Left hindlimb (tissue), 1 donor: ENCODE results near the gene PTBP2.
"Not testable (repeated sequence)": the region's sequence is repeated elsewhere in the genome, so short reads cannot be mapped to it uniquely, and the experiment has no call there.

Source experiments
- DNase-seq: peaks from one replicate; pipeline ENCODE4 v3.0.0-alpha.2; 2018

The PTBP2 gene

DNA sequence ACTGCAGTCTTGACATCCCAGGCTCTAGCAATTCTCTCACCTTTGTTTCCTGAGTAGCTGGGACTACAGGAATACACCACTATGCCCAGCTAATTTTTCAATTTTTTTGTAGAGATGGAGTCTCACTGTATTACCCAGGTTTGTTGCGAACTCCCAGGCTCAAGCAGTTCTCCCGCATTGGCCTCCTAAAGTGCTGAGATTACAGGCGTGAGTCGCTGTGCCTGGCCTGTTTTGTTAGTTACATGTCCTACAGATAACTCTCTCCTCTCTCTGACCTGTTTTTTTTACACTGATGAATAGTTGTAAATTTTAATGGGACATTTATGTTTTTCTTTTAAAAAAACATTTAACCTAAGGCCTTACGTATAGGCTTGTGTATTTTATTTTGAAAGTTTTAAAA is 19.8 kb downstream of the PTBP2 start:
- no peak for DNase-seq

DNA sequence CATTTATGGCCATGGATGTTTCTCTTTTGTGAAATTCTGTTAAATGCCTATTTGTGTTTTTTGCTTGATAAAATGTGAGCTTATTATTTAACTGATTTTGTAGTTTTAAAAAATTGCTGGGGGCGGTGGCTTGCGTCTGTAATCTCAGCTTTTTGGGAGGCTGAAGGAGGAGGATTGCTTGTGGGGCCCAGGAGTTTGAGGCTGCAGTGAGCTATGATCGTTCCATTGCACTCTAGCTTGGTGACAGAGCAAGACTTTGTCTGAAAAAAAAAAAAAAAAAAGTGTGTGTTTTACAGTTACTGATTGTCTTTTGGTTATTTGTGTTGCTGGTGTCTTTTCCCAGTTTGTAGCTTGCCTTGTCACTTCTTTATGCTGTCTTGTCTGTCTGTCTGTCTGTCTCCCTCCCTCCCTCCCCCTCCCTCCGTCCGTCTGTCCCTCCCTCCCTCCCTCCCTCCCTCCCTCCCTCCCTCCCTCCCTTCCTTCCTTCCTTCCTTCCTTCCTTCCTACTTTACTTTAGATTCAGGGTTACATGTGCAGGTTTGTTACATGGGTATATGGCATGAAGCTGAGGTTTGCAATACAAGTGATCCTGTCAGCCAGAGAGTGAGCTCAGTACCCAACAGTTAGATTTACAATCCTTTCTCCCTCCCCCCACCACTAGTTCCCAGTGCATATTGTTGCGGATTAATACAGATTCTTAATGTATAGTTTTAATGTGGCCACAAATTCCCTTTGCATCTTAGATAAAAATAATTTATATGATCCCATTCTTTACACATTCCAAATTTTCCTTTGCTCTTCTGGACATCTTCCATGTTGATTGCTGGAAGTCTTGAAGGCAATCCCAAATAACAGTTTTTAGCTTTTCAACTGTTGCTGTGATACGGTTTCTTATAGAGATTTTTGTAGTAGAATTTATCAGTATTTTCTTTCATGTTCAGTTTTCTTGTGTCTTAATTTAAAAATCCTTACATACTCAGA is 25.1 kb downstream of the PTBP2 start:
- no peak for DNase-seq

- DNase-seq: no peak
These were observed 26.0 kb downstream of the PTBP2 start for GRCh38 chr1:96747565-96747964.

DNA sequence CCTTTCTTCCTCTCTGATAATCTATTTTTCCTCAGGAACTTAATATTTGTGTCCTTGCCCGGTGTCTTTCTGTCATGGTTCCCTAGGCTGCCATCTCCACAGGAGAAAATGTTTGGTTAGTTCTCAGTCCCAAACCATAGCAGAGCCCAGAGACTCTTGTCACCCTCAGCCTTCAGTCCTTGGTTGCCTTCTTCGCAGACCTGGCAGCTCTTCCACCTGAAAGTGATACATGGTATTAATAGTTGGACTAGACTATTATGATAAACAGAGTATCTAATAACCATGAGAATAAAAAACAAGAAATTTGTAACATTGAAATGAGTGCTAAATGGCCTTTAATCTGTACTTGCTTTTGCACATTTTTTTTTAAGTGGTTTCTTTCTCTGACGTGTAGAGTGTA is 26.5 kb downstream of the PTBP2 start:
- no peak for DNase-seq

GRCh38 chr1:96749618-96750017 is 28.0 kb downstream of the PTBP2 start:
- DNase-seq: no peak

- no peak for DNase-seq
These were observed 30.8 kb downstream of the PTBP2 start for GRCh38 chr1:96752394-96752793.

DNA sequence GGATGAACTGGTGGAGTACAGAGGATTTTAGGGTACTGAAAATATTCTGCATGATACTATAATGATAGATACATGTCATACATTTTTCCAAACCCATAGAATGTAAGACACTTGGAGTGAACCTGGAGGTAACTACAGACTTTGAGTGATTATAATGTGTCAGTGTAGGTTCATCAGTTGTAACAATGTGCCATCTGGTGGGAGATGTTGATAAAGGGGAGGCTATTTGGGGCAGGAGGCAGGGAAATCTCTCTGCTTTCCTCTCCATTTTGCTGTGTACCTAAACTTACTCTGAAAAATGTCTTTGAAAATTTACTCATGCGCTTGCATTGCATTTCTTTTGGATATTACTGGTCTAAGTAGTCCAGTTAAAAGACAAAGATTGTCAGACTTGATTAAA is 35.2 kb downstream of the PTBP2 start:
- no peak for DNase-seq

- not testable (repeated sequence) for DNase-seq
These were observed 41.0 kb downstream of the PTBP2 start for GRCh38 chr1:96762586-96762985.

DNA sequence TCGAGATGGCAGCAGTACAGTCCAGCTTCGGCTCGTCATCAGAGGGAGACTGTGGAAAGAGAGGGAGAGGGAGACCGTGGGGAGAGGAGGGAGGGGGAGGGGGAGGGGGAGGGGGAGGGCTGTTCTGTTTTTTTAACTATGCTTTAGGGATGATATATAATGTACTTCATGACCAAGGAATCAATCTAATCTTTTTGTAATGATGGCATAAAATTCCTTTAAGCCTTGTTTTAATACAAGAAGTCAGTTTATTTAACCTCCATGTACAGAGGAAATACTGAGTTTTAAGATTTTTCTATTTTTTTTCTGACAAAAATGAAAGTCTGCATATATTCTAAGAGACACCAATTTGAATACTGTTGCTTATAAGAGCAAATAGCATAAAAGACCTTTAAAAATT is 41.9 kb downstream of the PTBP2 start:
- DNase-seq: no peak

- no peak for DNase-seq
These were observed 42.9 kb downstream of the PTBP2 start for GRCh38 chr1:96764469-96764868.

GRCh38 chr1:96771847-96772246 is 50.3 kb downstream of the PTBP2 start:
- no peak for DNase-seq

GRCh38 chr1:96772349-96772748 is 50.8 kb downstream of the PTBP2 start:
- DNase-seq: no peak

DNA sequence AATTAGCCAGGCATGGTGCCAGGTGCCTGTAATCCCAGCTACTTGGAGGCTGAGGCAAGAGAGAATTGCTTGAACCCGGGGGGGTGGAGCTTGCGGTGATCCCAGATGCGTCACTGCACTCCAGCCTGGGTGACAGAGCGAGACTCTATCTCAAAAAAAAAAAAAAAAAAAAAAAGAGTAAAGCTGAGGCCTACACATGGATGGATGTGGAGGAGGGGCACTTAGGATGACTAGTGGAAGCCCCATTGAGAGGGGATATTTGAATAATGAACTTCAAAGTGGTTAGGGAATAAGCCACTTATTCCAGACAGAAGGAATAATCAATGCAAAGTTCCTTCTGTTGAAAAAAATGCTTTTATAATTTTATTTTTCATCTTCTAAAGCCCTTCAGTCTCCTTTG is 51.4 kb downstream of the PTBP2 start:
- DNase-seq: no peak

DNA sequence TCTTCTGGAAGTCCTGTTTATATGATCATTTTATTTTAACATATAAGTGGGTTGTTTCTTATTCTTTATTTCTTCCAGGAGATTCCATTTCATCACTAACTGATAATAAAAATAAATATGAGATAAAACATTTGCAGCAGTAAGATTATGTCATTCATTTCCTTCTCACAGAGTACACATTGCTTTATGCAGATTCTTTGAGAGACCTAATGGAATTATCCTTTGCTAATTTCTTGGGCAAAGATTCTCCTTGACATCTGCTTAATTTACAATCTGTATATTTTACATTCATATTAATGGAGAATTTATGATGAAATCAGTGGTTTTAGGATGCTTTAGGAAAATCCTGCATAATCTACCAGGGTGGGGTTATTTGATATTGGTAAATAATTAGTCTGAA is 60.6 kb downstream of the PTBP2 start:
- no peak for DNase-seq

DNA sequence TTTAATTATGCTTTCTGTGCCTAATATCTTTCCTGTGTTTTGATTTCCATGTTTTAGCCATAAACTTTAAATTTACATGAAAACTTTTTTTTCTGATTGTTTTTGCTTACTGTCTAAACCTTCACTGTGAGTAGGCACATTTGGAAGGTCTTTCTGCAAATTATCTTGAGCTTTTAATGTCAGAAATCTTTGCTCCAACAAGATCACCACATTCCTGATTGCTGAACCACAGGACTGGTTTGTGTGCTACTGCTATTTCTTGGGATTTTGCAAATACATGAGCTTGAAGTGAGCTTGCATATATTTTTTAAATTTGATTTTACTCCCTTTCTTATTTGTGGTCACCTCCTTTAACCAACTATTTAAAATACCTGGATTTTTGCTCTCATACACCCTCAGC is 61.3 kb downstream of the PTBP2 start:
- DNase-seq: no peak

GRCh38 chr1:96790599-96790998 is 69.0 kb downstream of the PTBP2 start:
- DNase-seq: no peak

- DNase-seq: no peak
These were observed 70.6 kb downstream of the PTBP2 start for GRCh38 chr1:96792220-96792619.

GRCh38 chr1:96801696-96802095 is 80.1 kb downstream of the PTBP2 start:
- not testable (repeated sequence) for DNase-seq

DNA sequence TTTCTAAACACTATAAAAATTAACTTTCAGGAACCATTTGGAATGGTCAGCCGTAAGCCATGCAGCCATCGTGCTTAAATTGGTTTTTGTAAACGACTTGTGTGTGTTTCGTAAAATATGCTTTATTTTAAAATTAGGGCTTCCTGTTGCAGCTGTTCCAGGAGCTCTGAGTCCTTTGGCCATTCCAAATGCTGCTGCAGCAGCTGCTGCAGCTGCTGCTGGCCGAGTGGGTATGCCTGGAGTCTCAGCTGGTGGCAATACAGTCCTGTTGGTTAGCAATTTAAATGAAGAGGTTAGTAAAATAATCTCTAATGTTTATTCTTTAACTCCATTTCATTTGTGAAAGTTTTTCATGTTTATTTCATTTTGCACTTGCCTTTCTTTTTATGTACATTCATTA is 83.1 kb downstream of the PTBP2 start:
- DNase-seq: peak; percentile 46

DNA sequence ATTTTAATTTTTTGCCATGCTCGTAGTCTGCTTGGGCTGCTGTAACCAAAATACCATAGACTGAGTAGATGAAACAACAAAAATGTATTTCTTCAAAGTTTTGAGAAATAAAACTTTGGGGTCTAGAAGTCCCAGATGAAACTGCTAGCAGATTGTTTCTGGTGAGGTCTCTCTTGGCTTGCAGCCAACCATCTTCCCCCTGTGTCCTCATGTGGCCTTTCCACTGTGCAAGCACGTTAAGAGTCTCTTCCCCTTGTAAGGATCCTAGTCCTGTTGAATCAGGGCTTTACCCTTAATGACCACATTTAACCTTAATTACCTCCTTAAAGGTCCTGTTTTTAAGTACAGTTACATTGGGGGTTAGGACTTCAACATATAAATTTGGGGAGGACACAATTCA is 86.6 kb downstream of the PTBP2 start:
- DNase-seq: no peak

GRCh38 chr1:96815914-96816313 is 94.3 kb downstream of the PTBP2 start:
- DNase-seq: no peak

DNA sequence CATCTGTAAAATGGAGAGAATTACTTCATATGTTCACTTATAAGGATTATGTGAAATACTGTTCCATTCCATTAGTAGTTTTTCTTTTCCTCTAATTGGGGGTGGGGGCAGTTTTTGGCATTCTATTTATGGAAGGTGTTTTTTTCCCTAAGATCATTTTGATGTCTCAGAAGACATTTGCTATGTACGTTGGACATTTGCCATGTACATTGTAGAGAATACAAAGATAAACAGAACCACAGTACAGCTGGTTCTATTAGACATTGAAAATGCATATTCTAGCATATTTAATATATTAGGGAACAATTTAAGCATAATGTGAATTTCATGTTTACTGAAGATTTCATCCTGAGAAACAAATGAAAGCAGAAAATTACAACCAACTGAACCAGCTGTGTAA is 98.5 kb downstream of the PTBP2 start:
- no peak for DNase-seq

DNA sequence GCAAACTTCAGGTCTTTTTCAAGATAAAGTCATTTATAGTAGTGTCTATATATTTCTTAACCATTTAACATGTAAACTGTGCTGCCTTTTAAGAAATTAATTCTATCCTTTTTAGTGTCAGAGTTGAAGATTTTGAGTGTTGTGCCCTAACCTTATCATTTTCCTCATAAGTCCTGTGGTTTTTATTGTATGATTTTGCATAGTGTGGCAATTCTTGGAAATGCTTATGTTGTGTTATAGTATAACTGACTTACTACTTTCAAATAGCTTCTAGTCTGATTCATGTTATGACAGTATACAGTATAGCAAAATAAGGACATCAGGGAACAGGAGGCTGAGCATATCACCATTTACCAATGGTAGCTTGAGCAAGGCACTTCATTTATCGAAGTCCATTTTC is 99.1 kb downstream of the PTBP2 start:
- no peak for DNase-seq

DNA sequence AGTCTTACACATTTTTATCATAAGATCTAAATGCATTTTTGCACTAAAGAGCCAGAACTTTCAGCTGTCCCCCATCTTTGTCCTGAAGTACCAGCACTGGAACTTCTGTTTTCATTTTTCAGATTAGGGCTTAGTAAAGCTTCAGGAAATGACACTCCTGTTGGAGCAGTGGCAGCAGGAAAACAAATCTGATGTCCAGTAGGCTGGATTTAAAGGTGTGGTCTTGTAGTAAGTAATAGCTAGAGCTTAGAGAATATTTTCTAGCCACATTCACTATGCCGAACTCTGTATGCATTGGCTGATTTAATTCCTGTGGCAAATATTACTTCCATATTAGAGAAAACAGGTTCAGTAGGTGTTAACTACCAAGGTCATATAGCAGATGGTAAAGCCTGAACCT is 103.6 kb downstream of the PTBP2 start:
- no peak for DNase-seq
